ENCODE measurements around the gene ATG14.

DNA sequence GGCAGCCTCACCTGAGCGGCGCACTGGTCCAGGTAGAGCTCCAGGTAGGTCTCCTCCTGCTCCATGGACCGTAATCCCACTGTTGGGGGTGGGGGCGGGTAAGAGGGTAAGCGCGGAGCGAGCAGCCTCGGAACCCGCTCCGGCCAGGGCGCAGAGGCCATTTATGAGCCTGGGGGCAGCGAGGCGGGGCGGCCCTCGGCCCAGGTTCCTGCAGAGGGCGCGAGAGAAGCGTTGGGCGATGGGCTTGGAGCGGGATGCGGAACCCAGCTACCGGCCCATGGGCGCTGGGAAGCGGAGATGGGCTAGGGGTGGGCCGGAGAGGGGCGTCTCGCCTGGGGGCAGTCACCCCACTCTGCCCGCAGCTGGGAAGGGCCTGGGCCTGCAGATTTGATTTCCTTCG, 28.8 kb upstream of the ATG14 start, which contains the start of gene TBPL2:
- TF ChIP-seq, protein P1, sequence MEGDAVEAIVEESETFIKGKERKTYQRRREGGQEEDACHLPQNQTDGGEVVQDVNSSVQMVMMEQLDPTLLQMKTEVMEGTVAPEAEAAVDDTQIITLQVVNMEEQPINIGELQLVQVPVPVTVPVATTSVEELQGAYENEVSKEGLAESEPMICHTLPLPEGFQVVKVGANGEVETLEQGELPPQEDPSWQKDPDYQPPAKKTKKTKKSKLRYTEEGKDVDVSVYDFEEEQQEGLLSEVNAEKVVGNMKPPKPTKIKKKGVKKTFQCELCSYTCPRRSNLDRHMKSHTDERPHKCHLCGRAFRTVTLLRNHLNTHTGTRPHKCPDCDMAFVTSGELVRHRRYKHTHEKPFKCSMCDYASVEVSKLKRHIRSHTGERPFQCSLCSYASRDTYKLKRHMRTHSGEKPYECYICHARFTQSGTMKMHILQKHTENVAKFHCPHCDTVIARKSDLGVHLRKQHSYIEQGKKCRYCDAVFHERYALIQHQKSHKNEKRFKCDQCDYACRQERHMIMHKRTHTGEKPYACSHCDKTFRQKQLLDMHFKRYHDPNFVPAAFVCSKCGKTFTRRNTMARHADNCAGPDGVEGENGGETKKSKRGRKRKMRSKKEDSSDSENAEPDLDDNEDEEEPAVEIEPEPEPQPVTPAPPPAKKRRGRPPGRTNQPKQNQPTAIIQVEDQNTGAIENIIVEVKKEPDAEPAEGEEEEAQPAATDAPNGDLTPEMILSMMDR (IDR thresholded peaks at IDR 0.05), result no peak
- TF ChIP-seq EZH2 (IDR thresholded peaks at IDR 0.05; ENCODE audit: borderline replicate concordance, insufficient read depth, low read depth, low read length, poor library complexity, severe bottlenecking), result no peak
